Calu3 (cell line): Measurements from ENCODE around the gene LRRC1. TPM values are rescaled to one million over a fixed set of nuclear protein-coding genes. Genes with fewer than 3 reads are reported as not detected.
A peak's percentile ranks its signal among the peaks of the same experiment; 100 is the strongest.

Experiments used
- BruUV-seq: library from RNA; stranded (reverse); fragments of 400-500 nt; replicated peaks from 2 replicates; lab custom pipeline; 2021; lab: Mats Ljungman, UMichigan
- CTCF ChIA-PET: fragments of 300-600 bp; sonication (Branson Sonifier 250); formaldehyde crosslinking; loops from one replicate; lab custom pipeline; 2022; ENCODE audit warnings: antibody characterized with exemption; lab: Charles Lee
- DNase-seq: peaks from one replicate; pipeline ENCODE4 v3.0.0; 2022
- H3K27ac Mint-ChIP-seq: one replicate; pipeline ENCODE4 v1.8.0; 2022; ENCODE audit warnings: mixed read lengths; ENCODE audit not compliant: unreplicated experiment
- H3K27me3 Mint-ChIP-seq: one replicate; pipeline ENCODE4 v1.8.0; 2022; ENCODE audit warnings: mixed read lengths; ENCODE audit not compliant: unreplicated experiment
- H3K36me3 Mint-ChIP-seq: one replicate; pipeline ENCODE4 v1.8.0; 2022; ENCODE audit warnings: mild to moderate bottlenecking, moderate library complexity, mixed read lengths; ENCODE audit not compliant: insufficient read depth, unreplicated experiment
- H3K4me1 Mint-ChIP-seq: one replicate; pipeline ENCODE4 v1.8.0; 2022; ENCODE audit warnings: mild to moderate bottlenecking, low read depth, mixed read lengths; ENCODE audit not compliant: unreplicated experiment
- H3K4me3 Mint-ChIP-seq: one replicate; pipeline ENCODE4 v1.8.0; 2022; ENCODE audit warnings: mild to moderate bottlenecking, low read depth, moderate library complexity, mixed read lengths; ENCODE audit not compliant: unreplicated experiment
- H3K9me3 Mint-ChIP-seq: one replicate; pipeline ENCODE4 v1.8.0; 2022; ENCODE audit warnings: low read depth, mixed read lengths; ENCODE audit not compliant: unreplicated experiment
- intact Hi-C: fragments of 100-400 bp; cut with micrococcal nuclease; formaldehyde crosslinking; loops from one replicate; pipeline ENCODE4 v1.10.0; 2022; ENCODE audit not compliant: unreplicated experiment
- total RNA-seq: library from RNA; stranded (reverse); gene quantifications from 2 replicates; pipeline ENCODE4 v1.2.3, GENCODE V29; 2022
- TF ChIP-seq, protein P1 (sequence below): fragments of 200-600 bp; IDR thresholded peaks from one replicate; pipeline ENCODE4 v1.8.0; 2022; ENCODE audit warnings: antibody characterized with exemption; ENCODE audit not compliant: unreplicated experiment

LRRC1 gene
- total RNA-seq, 1 experiment from 2014 or later = 26.6 TPM

DNA sequence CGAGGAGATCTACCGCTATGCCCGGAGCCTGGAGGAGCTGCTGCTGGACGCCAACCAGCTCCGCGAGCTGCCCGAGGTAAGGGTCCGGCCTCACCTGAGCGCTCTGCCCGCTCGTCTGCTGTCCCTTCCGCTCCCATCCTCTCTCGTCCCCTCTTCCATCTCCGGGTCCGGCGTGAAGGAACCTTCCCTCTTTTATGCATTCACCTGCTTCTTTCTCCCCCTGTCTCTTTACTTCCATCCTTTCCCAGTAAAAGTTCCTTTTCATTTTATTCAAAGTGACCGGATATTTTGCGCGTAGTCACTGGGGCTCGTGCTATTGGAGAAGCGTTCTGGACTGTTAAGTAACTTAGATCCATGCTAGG is 516 bp downstream of the LRRC1 start:
- TF ChIP-seq, protein P1, sequence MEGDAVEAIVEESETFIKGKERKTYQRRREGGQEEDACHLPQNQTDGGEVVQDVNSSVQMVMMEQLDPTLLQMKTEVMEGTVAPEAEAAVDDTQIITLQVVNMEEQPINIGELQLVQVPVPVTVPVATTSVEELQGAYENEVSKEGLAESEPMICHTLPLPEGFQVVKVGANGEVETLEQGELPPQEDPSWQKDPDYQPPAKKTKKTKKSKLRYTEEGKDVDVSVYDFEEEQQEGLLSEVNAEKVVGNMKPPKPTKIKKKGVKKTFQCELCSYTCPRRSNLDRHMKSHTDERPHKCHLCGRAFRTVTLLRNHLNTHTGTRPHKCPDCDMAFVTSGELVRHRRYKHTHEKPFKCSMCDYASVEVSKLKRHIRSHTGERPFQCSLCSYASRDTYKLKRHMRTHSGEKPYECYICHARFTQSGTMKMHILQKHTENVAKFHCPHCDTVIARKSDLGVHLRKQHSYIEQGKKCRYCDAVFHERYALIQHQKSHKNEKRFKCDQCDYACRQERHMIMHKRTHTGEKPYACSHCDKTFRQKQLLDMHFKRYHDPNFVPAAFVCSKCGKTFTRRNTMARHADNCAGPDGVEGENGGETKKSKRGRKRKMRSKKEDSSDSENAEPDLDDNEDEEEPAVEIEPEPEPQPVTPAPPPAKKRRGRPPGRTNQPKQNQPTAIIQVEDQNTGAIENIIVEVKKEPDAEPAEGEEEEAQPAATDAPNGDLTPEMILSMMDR = no peak
- H3K4me1 Mint-ChIP-seq = peaks cover 62% of the 10 kb centered on the region
- BruUV-seq = no TSS peak
- DNase-seq = no peak
- no peaks in the 10 kb centered on the region for H3K27me3 Mint-ChIP-seq
- no peaks in the 10 kb centered on the region for H3K9me3 Mint-ChIP-seq
- intact Hi-C loops = loop anchor here (2.0 to 10.0 kb wide), 2 partner anchors 59 to 129 kb away; no protein-coding TSS in a partner anchor
- peak overlapping the region; percentile 95 for H3K4me3 Mint-ChIP-seq
- peaks cover 50% of the 10 kb centered on the region for H3K36me3 Mint-ChIP-seq
- peak overlapping the region; percentile 50 for H3K27ac Mint-ChIP-seq
- CTCF ChIA-PET = interaction anchor here (0.7 to 4.8 kb wide), 10 partner anchors 42 to 163 kb away, joined by 3 to 73 read pairs (median 6); no protein-coding TSS in a partner anchor

DNA sequence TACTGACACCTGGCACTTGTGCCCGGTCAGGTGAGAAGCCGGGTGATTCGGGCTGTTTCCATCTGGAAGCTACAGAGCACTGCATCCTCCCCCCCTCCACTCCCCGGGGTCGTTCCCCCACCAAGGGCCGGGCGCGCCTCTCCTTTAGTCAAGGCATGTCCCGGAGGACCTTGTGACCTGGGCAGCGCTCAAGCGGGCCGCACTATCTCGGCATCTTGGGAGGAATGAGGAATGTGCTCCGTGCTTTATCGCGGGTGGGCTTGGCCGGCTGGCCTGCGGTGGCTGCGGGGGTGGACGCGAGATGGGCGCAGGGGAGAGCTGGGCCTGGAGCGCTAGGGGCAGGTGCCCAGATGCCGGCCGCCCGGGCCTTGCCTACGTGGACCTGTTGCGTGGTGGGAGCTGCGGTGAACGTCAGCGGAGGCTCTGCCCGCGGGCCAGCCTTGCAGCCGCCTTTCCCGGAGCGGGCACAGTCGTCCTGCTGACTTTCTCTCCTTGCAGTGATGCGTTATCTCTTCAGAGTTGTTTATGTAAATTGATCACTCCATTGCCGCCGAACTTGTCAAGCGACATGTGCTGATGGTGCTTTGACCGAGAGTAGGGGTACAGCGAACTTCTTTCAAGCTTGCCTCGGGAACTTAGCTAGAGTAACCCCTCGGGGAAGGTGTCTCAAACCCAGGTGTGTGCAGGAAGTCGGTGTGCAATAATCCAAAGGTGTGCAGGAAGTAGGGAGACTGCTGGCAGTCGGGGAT is 1.1 kb downstream of the LRRC1 start:
- intact Hi-C loops = loop anchor here (2.0 to 10.0 kb wide), 2 partner anchors 59 to 129 kb away; no protein-coding TSS in a partner anchor
- Mint-ChIP-seq H3K27ac (peak overlapping the region; percentile 50), H3K4me1 (peaks cover 59% of the 10 kb centered on the region), H3K4me3 (peak overlapping the region; percentile 95), H3K9me3 (no peaks in the 10 kb centered on the region), H3K27me3 (no peaks in the 10 kb centered on the region), H3K36me3 (peaks cover 50% of the 10 kb centered on the region)
- BruUV-seq = no TSS peak
- DNase-seq = peak; percentile 45
- TF ChIP-seq, protein P1 = no peak
- CTCF ChIA-PET = interaction anchor here (0.8 to 4.8 kb wide), 9 partner anchors 11 to 160 kb away, joined by 3 to 73 read pairs (median 3); no protein-coding TSS in a partner anchor

DNA sequence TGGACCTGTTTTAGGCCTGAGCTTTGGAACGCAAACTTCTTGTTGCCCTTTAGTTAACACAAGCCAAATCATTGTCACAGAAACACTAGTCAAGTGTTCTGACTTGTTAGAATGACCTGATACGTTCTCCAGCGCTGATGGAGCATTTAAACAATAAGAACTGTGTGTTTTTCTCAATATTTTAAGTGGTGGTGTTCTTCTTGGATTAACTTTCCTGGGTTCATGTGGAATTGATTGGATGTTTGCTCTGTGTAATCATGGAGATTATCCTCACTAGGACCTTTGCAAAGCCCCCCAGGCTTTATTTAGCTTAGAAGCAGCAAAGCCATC is 1.6 kb downstream of the LRRC1 start:
- intact Hi-C loops = loop anchor here (10.0 kb wide), 1 partner anchor 128 kb away; no protein-coding TSS in a partner anchor
- H3K27ac Mint-ChIP-seq = peak overlapping the region; percentile 50
- H3K4me1 Mint-ChIP-seq = peaks cover 53% of the 10 kb centered on the region
- DNase-seq = no peak
- peaks cover 50% of the 10 kb centered on the region for H3K36me3 Mint-ChIP-seq
- TSS peak; percentile 21 for BruUV-seq
- no peaks in the 10 kb centered on the region for H3K9me3 Mint-ChIP-seq
- CTCF ChIA-PET = interaction anchor here (0.8 to 4.8 kb wide), 6 partner anchors 11 to 160 kb away, joined by 3 to 73 read pairs (median 3); no protein-coding TSS in a partner anchor
- no peaks in the 10 kb centered on the region for H3K27me3 Mint-ChIP-seq
- TF ChIP-seq, protein P1 = no peak
- peak overlapping the region; percentile 95 for H3K4me3 Mint-ChIP-seq

DNA sequence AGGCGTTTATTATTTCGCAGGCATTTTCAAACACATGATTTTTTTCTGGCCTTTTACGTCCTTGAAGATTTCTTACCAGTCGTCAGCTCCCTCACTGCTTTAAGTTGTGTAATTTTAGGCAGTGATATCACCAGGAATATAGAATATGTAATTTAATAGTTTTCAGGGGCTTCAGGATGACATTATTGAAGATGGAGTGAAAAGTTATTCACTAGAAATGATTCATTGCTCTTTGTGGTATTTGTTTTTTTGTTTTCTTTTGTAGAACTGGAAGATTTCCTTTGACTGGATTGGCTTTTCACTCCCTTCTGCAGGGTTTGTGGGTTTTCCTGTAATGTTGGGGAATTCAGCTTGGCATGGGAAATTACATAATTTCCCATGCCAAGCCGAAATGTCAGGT is 2.0 kb downstream of the LRRC1 start:
- Mint-ChIP-seq H3K27ac (peak overlapping the region; percentile 50), H3K27me3 (no peaks in the 10 kb centered on the region), H3K9me3 (no peaks in the 10 kb centered on the region), H3K4me1 (peaks cover 50% of the 10 kb centered on the region), H3K4me3 (peak overlapping the region; percentile 95), H3K36me3 (peaks cover 50% of the 10 kb centered on the region)
- CTCF ChIA-PET = interaction anchor here (0.8 to 2.0 kb wide), 5 partner anchors 10 to 159 kb away, joined by 3 to 5 read pairs (median 3); no protein-coding TSS in a partner anchor
- no peak for DNase-seq
- TF ChIP-seq, protein P1 = no peak
- intact Hi-C loops = loop anchor here (10.0 kb wide), 1 partner anchor 128 kb away; no protein-coding TSS in a partner anchor
- BruUV-seq = no TSS peak
